HEK293T (cell line): ENCODE results near the gene DTNB.

ENCODE experiments used
- ARNT ChIP-seq: fragments of 450-650 bp; IDR thresholded peaks from 2 replicates; pipeline ENCODE4 v1.6.1; 2017; ENCODE audit warnings: mild to moderate bottlenecking
- BHLHE40 ChIP-seq: fragments of 450-650 bp; IDR thresholded peaks from 2 replicates; pipeline ENCODE4 v1.6.1; 2016; ENCODE audit warnings: mild to moderate bottlenecking, moderate library complexity, borderline replicate concordance
- CTBP1 ChIP-seq: fragments of 450-650 bp; IDR thresholded peaks from 2 replicates; pipeline ENCODE4 v1.6.1; 2016; ENCODE audit warnings: borderline replicate concordance
- ELF4 ChIP-seq: fragments of 450-650 bp; IDR thresholded peaks from 2 replicates; pipeline ENCODE4 v1.6.1; 2017; ENCODE audit warnings: antibody characterized with exemption
- FOXA1 ChIP-seq: fragments of 450-650 bp; IDR thresholded peaks from 2 replicates; pipeline ENCODE4 v1.6.1; 2016; ENCODE audit warnings: mild to moderate bottlenecking
- FOXM1 ChIP-seq: fragments of 450-650 bp; IDR thresholded peaks from 2 replicates; pipeline ENCODE4 v1.6.1; 2017; ENCODE audit warnings: mild to moderate bottlenecking, borderline replicate concordance
- HDGF ChIP-seq: fragments of 450-650 bp; IDR thresholded peaks from 2 replicates; pipeline ENCODE4 v1.6.1; 2017; ENCODE audit warnings: antibody characterized with exemption, borderline replicate concordance
- SP1 ChIP-seq: fragments of 450-650 bp; IDR thresholded peaks from 2 replicates; pipeline ENCODE4 v1.6.1; 2017
- SUZ12 ChIP-seq: fragments of 450-650 bp; IDR thresholded peaks from 2 replicates; pipeline ENCODE4 v1.6.1; 2016; ENCODE audit warnings: mild to moderate bottlenecking
- ZNF384 ChIP-seq: fragments of 450-650 bp; IDR thresholded peaks from 2 replicates; pipeline ENCODE4 v1.6.1; 2016

GRCh38 chr2:25521126-25521525, 152.3 kb downstream of the DTNB start:
- TF ChIP-seq BHLHE40 (no peak), ELF4 (no peak), FOXM1 (no peak), CTBP1 (no peak), ARNT (no peak), SUZ12 (no peak), HDGF (no peak), ZNF384 (no peak), SP1 (no peak), FOXA1 (no peak)
